ENCODE measurements around the gene ANKRD6. TPM values are rescaled to one million over a fixed set of nuclear protein-coding genes. Genes with fewer than 3 reads are reported as not detected.

ANKRD6 gene
- polyA plus RNA-seq, 1 of the 3 experiments (the other 2 are of a cell fraction), result 2.6 TPM

- TF ChIP-seq FOSL2 (IDR thresholded peaks at IDR 0.05; ENCODE audit: borderline replicate concordance, low read depth) (no peak), NRF1 (IDR thresholded peaks at IDR 0.05; ENCODE audit: low read depth, low read length) (no peak)
Measured at GRCh38 chr6:89681983-89682564, 249.1 kb downstream of the ANKRD6 start (continued).

GRCh38 chr6:89682991-89683390 is 250.0 kb downstream of the ANKRD6 start:
- no peak overlapping the region for H3K27ac ChIP-seq (ENCODE audit: low read depth in 2 of 2, low read length in 1 of 2)
- no peak overlapping the region for H3K9ac ChIP-seq
- H3K4me1 ChIP-seq (ENCODE audit: control insufficient read depth in 1 of 2, insufficient read depth in 2 of 2, low read depth in 1 of 2, low read length in 1 of 2), result no peaks in the 10 kb centered on the region; a peak in 1 of 4 replicates
- no peak overlapping the region for H2AFZ ChIP-seq (ENCODE audit: low read depth)
- WGBS (ENCODE audit: low lambda C conversion rate), result 100% methylated on average over 1 of the region's 1 CpG
- no peaks in the 10 kb centered on the region for H3K27me3 ChIP-seq (ENCODE audit: insufficient read depth)
- CTCF ChIA-PET, result interaction anchor here (0.7 to 1.2 kb wide), 2 partner anchors 45 to 311 kb away, joined by 3 read pairs; partner anchors contain the start of gene LYRM2
- POLR2A ChIA-PET, result no interaction called here
- no peaks in the 10 kb centered on the region for H3K79me2 ChIP-seq (ENCODE audit: insufficient read depth)
- TF ChIP-seq RCOR1 (IDR thresholded peaks at IDR 0.05; ENCODE audit: low read length) (no peak), NFIC (IDR thresholded peaks at IDR 0.05; ENCODE audit: borderline replicate concordance) (no peak), JUND (IDR thresholded peaks at IDR 0.05) (no peak), CHD2 (IDR thresholded peaks at IDR 0.05; ENCODE audit: low read length, partially characterized antibody) (no peak), RFX5 (IDR thresholded peaks at IDR 0.05; ENCODE audit: low read length) (no peak), TAF1 (IDR thresholded peaks at IDR 0.05; ENCODE audit: borderline replicate concordance, low read depth, low read length) (no peak), ELF1 (IDR thresholded peaks at IDR 0.05) (no peak), REST (IDR thresholded peaks at IDR 0.05; ENCODE audit: low read depth, low read length) (no peak), TEAD4 (IDR thresholded peaks at IDR 0.05; ENCODE audit: borderline replicate concordance, insufficient read depth) (no peak), SIN3A (IDR thresholded peaks at IDR 0.05; ENCODE audit: borderline replicate concordance, low read depth, low read length) (no peak), IRF3 (IDR thresholded peaks at IDR 0.05; ENCODE audit: low read depth, low read length) (no peak), FOSL2 (IDR thresholded peaks at IDR 0.05; ENCODE audit: borderline replicate concordance, low read depth) (no peak), NRF1 (IDR thresholded peaks at IDR 0.05; ENCODE audit: low read depth, low read length) (no peak), SMC3 (IDR thresholded peaks at IDR 0.05; ENCODE audit: low read depth, low read length) (no peak), MEF2A (IDR thresholded peaks at IDR 0.05; ENCODE audit: borderline replicate concordance, low read depth) (no peak)
- TF ChIP-seq, protein P1, sequence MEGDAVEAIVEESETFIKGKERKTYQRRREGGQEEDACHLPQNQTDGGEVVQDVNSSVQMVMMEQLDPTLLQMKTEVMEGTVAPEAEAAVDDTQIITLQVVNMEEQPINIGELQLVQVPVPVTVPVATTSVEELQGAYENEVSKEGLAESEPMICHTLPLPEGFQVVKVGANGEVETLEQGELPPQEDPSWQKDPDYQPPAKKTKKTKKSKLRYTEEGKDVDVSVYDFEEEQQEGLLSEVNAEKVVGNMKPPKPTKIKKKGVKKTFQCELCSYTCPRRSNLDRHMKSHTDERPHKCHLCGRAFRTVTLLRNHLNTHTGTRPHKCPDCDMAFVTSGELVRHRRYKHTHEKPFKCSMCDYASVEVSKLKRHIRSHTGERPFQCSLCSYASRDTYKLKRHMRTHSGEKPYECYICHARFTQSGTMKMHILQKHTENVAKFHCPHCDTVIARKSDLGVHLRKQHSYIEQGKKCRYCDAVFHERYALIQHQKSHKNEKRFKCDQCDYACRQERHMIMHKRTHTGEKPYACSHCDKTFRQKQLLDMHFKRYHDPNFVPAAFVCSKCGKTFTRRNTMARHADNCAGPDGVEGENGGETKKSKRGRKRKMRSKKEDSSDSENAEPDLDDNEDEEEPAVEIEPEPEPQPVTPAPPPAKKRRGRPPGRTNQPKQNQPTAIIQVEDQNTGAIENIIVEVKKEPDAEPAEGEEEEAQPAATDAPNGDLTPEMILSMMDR (IDR thresholded peaks at IDR 0.05), result no peak
- H3K9me3 ChIP-seq, result no peaks in the 10 kb centered on the region
- H3K4me3 ChIP-seq (ENCODE audit: low read depth in 2 of 2, low read length in 1 of 2), result no peak overlapping the region
- H3K36me3 ChIP-seq (replicated peaks in 1 of 2; ENCODE audit: control insufficient read depth in 1 of 2, insufficient read depth in 2 of 2, low read length in 1 of 2), result peaks cover 47 to 70% of the 10 kb centered on the region in 2 experiments
- H4K20me1 ChIP-seq (ENCODE audit: insufficient read depth), result no peaks in the 10 kb centered on the region
- no peaks in the 10 kb centered on the region for H3K9me2 ChIP-seq
- no peak for DNase-seq
- no peaks in the 10 kb centered on the region for H3F3A ChIP-seq (replicated peaks; ENCODE audit: insufficient read depth)
- no peak overlapping the region for H3K4me2 ChIP-seq

Small RNAs within 50 kb of the gene (small RNA-seq; reads per million reads assigned to genes)
- gene RN7SL11P, result 0 reads per million in 7 experiments

Other genes with a start within 250 kb of the ANKRD6 start
- not detected in 2 replicates for gene GABRR1, start 215.8 kb upstream of the ANKRD6 start, polyA plus RNA-seq (2012; rRNA removed)
- 0.08 and 0.18 TPM in 2 replicates for gene GABRR2, start 117.9 kb upstream of the ANKRD6 start, polyA plus RNA-seq (2012; rRNA removed)
- gene UBE2J1, start 80.4 kb upstream of the ANKRD6 start, polyA plus RNA-seq (2012; rRNA removed), result 11.3 and 16.2 TPM in 2 replicates
- 0.05 and 0.07 TPM in 2 replicates for gene RRAGD, start 20.9 kb upstream of the ANKRD6 start, polyA plus RNA-seq (2012; rRNA removed)
- 14.5 and 23.5 TPM in 2 replicates for gene LYRM2, start 205.6 kb downstream of the ANKRD6 start, polyA plus RNA-seq (2012; rRNA removed)